Nucleus accumbens (tissue), 56 donors: ENCODE measurements around the gene CSH2.

ENCODE experiments used
- DNase-seq, 56 donors: peaks; one replicate each; lab custom pipeline; 2025; lab: John Stamatoyannopoulos, UW

Gene CSH2

GRCh38 chr17:63837962-63838600 is 35.4 kb downstream of the CSH2 start:
- DNase-seq = no peak

- DNase-seq = no peak
Observed at GRCh38 chr17:63837480-63837879, 36.0 kb downstream of the CSH2 start.

- no peak for DNase-seq
Observed at GRCh38 chr17:63836811-63837210, 36.7 kb downstream of the CSH2 start.

- no peak for DNase-seq
Observed at GRCh38 chr17:63835167-63835720, 38.2 kb downstream of the CSH2 start.

- DNase-seq = peak in 38 of 56 donors; percentile 11 to 71 (median 34)
Observed at GRCh38 chr17:63834431-63835166, 38.9 kb downstream of the CSH2 start.

GRCh38 chr17:63833741-63834373 is 39.6 kb downstream of the CSH2 start:
- DNase-seq = no peak

GRCh38 chr17:63833026-63833740 is 40.3 kb downstream of the CSH2 start:
- no peak for DNase-seq

GRCh38 chr17:63832455-63832854 is 41.0 kb downstream of the CSH2 start:
- DNase-seq = no peak

GRCh38 chr17:63832014-63832413 is 41.5 kb downstream of the CSH2 start:
- DNase-seq = no peak

- no peak for DNase-seq
Observed at GRCh38 chr17:63831505-63831904, 42.0 kb downstream of the CSH2 start.

GRCh38 chr17:63830904-63831491 is 42.5 kb downstream of the CSH2 start:
- DNase-seq = no peak

GRCh38 chr17:63830278-63830677 is 43.2 kb downstream of the CSH2 start:
- no peak for DNase-seq

- no peak for DNase-seq
Observed at GRCh38 chr17:63828936-63829335, 44.5 kb downstream of the CSH2 start.

- peak in 1 of 56 donors; percentile 39 for DNase-seq
Observed at GRCh38 chr17:63827801-63828221, 45.7 kb downstream of the CSH2 start.

GRCh38 chr17:63827002-63827800 is 46.3 kb downstream of the CSH2 start, which contains the start of the genes FTSJ3 and PSMC5:
Gene FTSJ3, minus strand, starts transcription at chr17:63827663. Its CDS starts 761 bp downstream, at chr17:63826902.
Gene PSMC5, plus strand, starts transcription at chr17:63827431. Its CDS starts 60 bp downstream, at chr17:63827491.
- DNase-seq = peak; percentile 80 to 99 (median 95)

- no peak for DNase-seq
Observed at GRCh38 chr17:63826468-63827001, 46.9 kb downstream of the CSH2 start.

GRCh38 chr17:63824362-63824761 is 49.1 kb downstream of the CSH2 start:
- no peak for DNase-seq

- no peak for DNase-seq
Observed at GRCh38 chr17:63823659-63824331, 49.7 kb downstream of the CSH2 start.
